H1 (cell line): ENCODE results near the gene AQP12A. TPM values are rescaled to one million over a fixed set of nuclear protein-coding genes. Genes with fewer than 3 reads are reported as not detected.

Experiments used
- RFX5 ChIP-seq: IDR thresholded peaks from 2 replicates; pipeline ENCODE4 v1.6.1; 2011; ENCODE audit warnings: low read depth, low read length, improper control_type of control experiment, borderline replicate concordance
- SUZ12 ChIP-seq: fragments of 200-600 bp; sonication (generic); IDR thresholded peaks from 2 replicates; pipeline ENCODE4 v1.6.1; 2012; ENCODE audit warnings: mild to moderate bottlenecking, inconsistent platforms, low read length, moderate library complexity, mixed read lengths
- TAF1 ChIP-seq: IDR thresholded peaks from 2 replicates; pipeline ENCODE4 v1.6.1; 2011; ENCODE audit warnings: mild to moderate bottlenecking, low read depth, low read length
- TCF12 ChIP-seq: IDR thresholded peaks from 2 replicates; pipeline ENCODE4 v1.6.1; 2011; ENCODE audit warnings: low read depth, mild to moderate bottlenecking, low read length
- polyA plus RNA-seq, 7 experiments: library from polyadenylated mRNA; depleted of rRNA in 3 of 7; stranded (reverse) in 5 of 7; unstranded in 2 of 7; fragments of >200 nt in 5 of 7; fragments of 200-250 nt in 2 of 7; gene quantifications; 1 replicate in 5 of 7; 2 replicates in 1 of 7; 4 replicates in 1 of 7; pipeline versions ENCODE4 v1.2.1 to v1.2.3, GENCODE V29; 2011 to 2013; ENCODE audit warnings: missing spikeins in 2 of 7, mixed read lengths in 2 of 7
- total RNA-seq: library from RNA; stranded (reverse); fragmentation: NEBNext Ultra II Directional; extraction: Animal tissue kit (Norgen Biotek cat#: 25700); gene quantifications from 2 replicates; pipeline ENCODE4 v1.2.1, GENCODE V29; 2021

AQP12A gene
- total and polyA plus RNA-seq, 2 of the 8 experiments (the other 6 are each of a cell fraction or from before 2014, with no cell fraction given): not detected

GRCh38 chr2:240644171-240644651, 47.5 kb upstream of the AQP12A start (continued):
- TF ChIP-seq SUZ12 (no peak), RFX5 (no peak), TCF12 (no peak), TAF1 (no peak)
